DND-41 (cell line): ENCODE data around the gene PAFAH2.

Experiments used
- CTCF ChIP-seq: IDR thresholded peaks from 2 replicates; pipeline ENCODE4 v1.5.1; 2012; ENCODE audit warnings: borderline replicate concordance, low read length, moderate library complexity, mild to moderate bottlenecking; ENCODE audit not compliant: poor library complexity, severe bottlenecking; ENCODE audit errors: extremely low read depth
- EZH2 ChIP-seq: IDR thresholded peaks from 3 replicates; pipeline ENCODE4 v1.6.1; 2012; ENCODE audit warnings: borderline replicate concordance, low read depth, mild to moderate bottlenecking, moderate library complexity, low read length, inconsistent platforms; ENCODE audit not compliant: severe bottlenecking

GRCh38 chr1:26020941-26021646, 23.2 kb upstream of the PAFAH2 start:
- TF ChIP-seq CTCF (no peak), EZH2 (no peak)
